Measurements from ENCODE around the gene CSF1.

DNA sequence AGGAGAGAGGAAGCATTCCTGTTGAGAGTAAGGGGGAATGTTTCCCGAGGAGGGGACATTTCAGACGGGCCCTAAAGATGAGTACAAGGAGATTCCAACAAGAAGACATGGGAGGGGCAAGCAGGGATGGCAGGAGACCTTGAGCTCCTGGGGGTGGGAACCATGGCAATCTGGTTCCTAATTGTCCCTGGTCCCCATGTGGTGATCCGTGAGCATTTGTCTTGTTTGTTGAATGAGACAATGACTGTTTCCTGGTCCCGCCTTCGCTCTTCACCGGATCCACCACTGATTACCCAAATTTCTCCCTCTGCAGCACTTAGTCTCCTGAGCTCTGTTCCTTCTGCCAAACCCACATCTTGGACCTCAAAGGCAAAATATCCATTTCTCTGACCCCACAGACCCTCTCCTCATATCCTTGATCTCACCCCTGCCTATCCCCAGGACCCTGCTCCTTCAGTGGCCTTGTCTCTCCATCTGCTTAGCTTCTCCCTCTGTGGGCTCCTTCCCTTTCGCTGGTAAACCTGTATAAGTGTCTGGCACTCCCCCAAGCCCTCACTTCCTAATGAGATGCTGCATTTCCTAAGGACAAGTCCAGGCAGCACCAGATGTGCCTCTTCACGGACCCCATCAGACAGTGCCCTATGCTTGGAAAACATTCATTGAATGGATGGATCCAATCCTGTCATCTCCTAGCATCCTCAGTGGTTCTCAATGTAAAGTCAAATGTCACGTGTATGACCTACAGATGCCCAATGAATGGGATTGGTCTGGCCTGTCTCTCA lies 8.3 kb upstream of the CSF1 start:
- TF ChIP-seq, protein P1, sequence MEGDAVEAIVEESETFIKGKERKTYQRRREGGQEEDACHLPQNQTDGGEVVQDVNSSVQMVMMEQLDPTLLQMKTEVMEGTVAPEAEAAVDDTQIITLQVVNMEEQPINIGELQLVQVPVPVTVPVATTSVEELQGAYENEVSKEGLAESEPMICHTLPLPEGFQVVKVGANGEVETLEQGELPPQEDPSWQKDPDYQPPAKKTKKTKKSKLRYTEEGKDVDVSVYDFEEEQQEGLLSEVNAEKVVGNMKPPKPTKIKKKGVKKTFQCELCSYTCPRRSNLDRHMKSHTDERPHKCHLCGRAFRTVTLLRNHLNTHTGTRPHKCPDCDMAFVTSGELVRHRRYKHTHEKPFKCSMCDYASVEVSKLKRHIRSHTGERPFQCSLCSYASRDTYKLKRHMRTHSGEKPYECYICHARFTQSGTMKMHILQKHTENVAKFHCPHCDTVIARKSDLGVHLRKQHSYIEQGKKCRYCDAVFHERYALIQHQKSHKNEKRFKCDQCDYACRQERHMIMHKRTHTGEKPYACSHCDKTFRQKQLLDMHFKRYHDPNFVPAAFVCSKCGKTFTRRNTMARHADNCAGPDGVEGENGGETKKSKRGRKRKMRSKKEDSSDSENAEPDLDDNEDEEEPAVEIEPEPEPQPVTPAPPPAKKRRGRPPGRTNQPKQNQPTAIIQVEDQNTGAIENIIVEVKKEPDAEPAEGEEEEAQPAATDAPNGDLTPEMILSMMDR (IDR thresholded peaks at IDR 0.05), result no peak
- TF ChIP-seq POLR2A (IDR thresholded peaks at IDR 0.05), result no peak
